Measurements from ENCODE around the gene LGALS3BP. TPM values are rescaled to one million over a fixed set of nuclear protein-coding genes. Genes with fewer than 3 reads are reported as not detected.

The LGALS3BP gene
- total and polyA plus RNA-seq, 4 donors = 183 to 479 (median 245) TPM

DNA sequence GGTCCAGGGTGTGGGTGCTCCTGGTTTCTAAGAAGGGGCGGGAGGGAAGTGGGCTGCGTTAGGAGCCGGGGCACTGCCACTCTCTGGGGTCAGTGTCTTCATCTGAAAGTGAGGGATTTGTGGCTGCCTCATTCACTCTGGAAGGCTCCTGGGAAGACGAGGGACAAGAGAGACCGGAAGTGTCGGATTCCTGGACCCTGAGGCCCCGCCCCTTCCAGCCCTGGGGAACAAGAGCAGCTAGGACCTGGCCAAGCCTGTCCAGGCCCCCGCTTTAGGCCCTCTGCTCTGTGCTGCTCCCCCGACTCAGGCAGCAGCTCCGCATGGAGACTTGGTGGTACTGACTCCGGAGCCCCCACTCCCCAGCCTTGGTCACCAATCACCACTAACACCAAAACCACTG, 6.5 kb downstream of the LGALS3BP start:
- Histone ChIP-seq H3K9ac (ENCODE audit: insufficient read depth in 1 of 2, low read length in 2 of 2) (no peak overlapping the region), H3K36me3 (ENCODE audit: control insufficient read depth in 4 of 4, insufficient read depth in 4 of 4, low read length in 4 of 4) (peaks cover 0 to 9% (median 5%) of the 10 kb centered on the region in 4 donors), H3K27ac (ENCODE audit: low read depth in 1 of 2, low read length in 1 of 2) (no peak overlapping the region), H3K9me3 (ENCODE audit: control insufficient read depth in 4 of 4, insufficient read depth in 3 of 4, low read length in 3 of 4) (no peaks in the 10 kb centered on the region), H3K4me1 (ENCODE audit: control insufficient read depth in 5 of 5, insufficient read depth in 5 of 5, low read length in 5 of 5) (peaks cover 1 to 39% (median 17%) of the 10 kb centered on the region in 5 donors), H3K27me3 (ENCODE audit: control insufficient read depth in 3 of 3, insufficient read depth in 3 of 3, low read length in 2 of 3) (no peaks in the 10 kb centered on the region), H3K4me3 (no peak overlapping the region)
- WGBS, 2 donors = 75% methylated on average over 11 of the region's 11 CpGs
- DNase-seq = peak in 1 of 3 donors; percentile 37
- TF ChIP-seq, protein P1, sequence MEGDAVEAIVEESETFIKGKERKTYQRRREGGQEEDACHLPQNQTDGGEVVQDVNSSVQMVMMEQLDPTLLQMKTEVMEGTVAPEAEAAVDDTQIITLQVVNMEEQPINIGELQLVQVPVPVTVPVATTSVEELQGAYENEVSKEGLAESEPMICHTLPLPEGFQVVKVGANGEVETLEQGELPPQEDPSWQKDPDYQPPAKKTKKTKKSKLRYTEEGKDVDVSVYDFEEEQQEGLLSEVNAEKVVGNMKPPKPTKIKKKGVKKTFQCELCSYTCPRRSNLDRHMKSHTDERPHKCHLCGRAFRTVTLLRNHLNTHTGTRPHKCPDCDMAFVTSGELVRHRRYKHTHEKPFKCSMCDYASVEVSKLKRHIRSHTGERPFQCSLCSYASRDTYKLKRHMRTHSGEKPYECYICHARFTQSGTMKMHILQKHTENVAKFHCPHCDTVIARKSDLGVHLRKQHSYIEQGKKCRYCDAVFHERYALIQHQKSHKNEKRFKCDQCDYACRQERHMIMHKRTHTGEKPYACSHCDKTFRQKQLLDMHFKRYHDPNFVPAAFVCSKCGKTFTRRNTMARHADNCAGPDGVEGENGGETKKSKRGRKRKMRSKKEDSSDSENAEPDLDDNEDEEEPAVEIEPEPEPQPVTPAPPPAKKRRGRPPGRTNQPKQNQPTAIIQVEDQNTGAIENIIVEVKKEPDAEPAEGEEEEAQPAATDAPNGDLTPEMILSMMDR (IDR thresholded peaks at IDR 0.05; ENCODE audit: control extremely low read depth, extremely low read depth) = no peak
- ATAC-seq (ENCODE audit: insufficient read depth, low FRiP score) = no peak

DNA sequence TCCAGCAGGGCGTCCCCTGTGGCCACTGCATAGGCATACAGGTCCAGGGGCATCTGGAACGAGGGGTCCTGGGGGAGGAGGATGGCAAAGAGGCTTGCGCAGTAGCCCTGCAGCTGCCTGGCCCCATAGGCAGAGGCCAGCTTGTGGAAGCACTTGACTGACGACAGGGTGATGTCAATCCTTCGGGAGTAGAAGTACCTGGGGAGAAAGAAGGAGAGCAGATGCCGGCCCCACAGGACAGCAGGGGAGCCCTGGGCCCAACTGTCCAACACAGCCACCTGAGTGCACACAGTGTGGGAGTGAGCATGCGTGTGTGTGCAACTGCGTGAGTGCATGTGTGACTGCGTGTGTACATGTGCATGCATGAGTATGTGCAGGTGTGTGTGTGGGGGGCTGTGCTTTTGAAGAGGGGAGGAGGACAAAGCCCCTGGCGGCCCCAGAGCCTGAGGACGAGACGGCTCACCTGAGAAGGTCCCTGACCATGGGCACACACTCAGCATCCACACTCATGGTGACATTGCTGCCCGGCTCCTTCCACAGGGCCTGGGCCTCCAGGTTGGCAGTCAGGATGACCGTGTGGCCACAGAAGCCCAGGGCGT, 7.1 kb downstream of the LGALS3BP start:
- peaks cover 0 to 33% (median 13%) of the 10 kb centered on the region in 5 donors for H3K4me1 ChIP-seq (ENCODE audit: control insufficient read depth in 5 of 5, insufficient read depth in 5 of 5, low read length in 5 of 5)
- no peak overlapping the region for H3K27ac ChIP-seq (ENCODE audit: low read depth in 1 of 2, low read length in 1 of 2)
- 89 to 96% methylated on average over 15 of the region's 15 CpGs for WGBS, 2 donors
- DNase-seq = no peak
- peaks cover 0 to 9% (median 5%) of the 10 kb centered on the region in 4 donors for H3K36me3 ChIP-seq (ENCODE audit: control insufficient read depth in 4 of 4, insufficient read depth in 4 of 4, low read length in 4 of 4)
- TF ChIP-seq, protein P1 (IDR thresholded peaks at IDR 0.05; ENCODE audit: control extremely low read depth, extremely low read depth) = no peak
- H3K9me3 ChIP-seq (ENCODE audit: control insufficient read depth in 4 of 4, insufficient read depth in 3 of 4, low read length in 3 of 4) = no peaks in the 10 kb centered on the region
- no peak for ATAC-seq (ENCODE audit: insufficient read depth, low FRiP score)
- H3K27me3 ChIP-seq (ENCODE audit: control insufficient read depth in 3 of 3, insufficient read depth in 3 of 3, low read length in 2 of 3) = no peaks in the 10 kb centered on the region
- no peak overlapping the region for H3K9ac ChIP-seq (ENCODE audit: insufficient read depth in 1 of 2, low read length in 2 of 2)
- no peak overlapping the region for H3K4me3 ChIP-seq

DNA sequence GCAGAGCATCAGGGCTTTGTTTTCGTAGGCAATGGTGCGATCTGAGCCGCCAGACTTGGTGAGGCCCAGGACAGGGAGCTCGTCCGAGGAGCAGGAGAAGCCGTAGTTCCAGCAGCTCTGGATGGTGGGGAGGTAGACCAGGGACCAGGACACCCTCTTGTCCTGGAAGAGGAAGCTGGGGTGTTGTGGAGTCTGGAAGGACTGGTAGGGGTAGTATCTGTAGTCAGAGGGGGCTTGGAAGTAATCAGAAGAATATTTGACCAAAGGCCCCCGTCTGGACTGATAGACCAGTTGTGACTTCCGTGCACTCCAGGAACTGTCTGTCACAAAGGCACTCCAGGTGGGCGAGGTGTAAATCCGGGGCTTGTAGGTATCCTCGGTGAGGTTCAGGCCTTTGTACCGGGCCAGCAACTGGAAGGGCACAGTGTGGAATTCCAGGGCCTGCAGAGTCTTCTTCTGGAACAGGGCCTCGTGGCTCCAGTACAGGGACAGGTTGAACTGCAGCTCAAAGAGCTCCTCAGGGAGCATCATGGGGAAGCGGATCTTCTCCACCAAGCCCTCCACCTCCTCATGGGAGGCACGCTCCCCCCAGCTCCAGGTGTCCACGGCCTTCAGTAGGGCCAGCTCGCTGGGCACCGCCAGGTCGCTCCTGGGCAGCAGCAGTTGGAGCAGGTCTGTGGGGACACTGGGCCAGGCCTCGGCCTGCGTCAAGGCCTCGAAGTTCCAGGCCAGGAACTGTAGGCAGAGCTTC, 7.8 kb downstream of the LGALS3BP start:
- H3K27ac ChIP-seq (ENCODE audit: low read depth in 1 of 2, low read length in 1 of 2) = no peak overlapping the region
- 86 to 91% methylated on average over 22 of the region's 22 CpGs for WGBS, 2 donors
- no peak for ATAC-seq (ENCODE audit: insufficient read depth, low FRiP score)

More for the DNA sequence above, 7.8 kb downstream of the LGALS3BP start:
- peaks cover 0 to 9% (median 5%) of the 10 kb centered on the region in 4 donors for H3K36me3 ChIP-seq (ENCODE audit: control insufficient read depth in 4 of 4, insufficient read depth in 4 of 4, low read length in 4 of 4)
- no peaks in the 10 kb centered on the region for H3K27me3 ChIP-seq (ENCODE audit: control insufficient read depth in 3 of 3, insufficient read depth in 3 of 3, low read length in 2 of 3)
- no peak overlapping the region for H3K9ac ChIP-seq (ENCODE audit: insufficient read depth in 1 of 2, low read length in 2 of 2)
- TF ChIP-seq, protein P1 (IDR thresholded peaks at IDR 0.05; ENCODE audit: control extremely low read depth, extremely low read depth) = no peak
- no peak for DNase-seq
- H3K9me3 ChIP-seq (ENCODE audit: control insufficient read depth in 4 of 4, insufficient read depth in 3 of 4, low read length in 3 of 4) = no peaks in the 10 kb centered on the region
- peaks cover 0 to 30% (median 11%) of the 10 kb centered on the region in 5 donors for H3K4me1 ChIP-seq (ENCODE audit: control insufficient read depth in 5 of 5, insufficient read depth in 5 of 5, low read length in 5 of 5)
- H3K4me3 ChIP-seq = no peak overlapping the region
